ENCODE data around the gene NSD1. TPM values are rescaled to one million over a fixed set of nuclear protein-coding genes. Genes with fewer than 3 reads are reported as not detected.
"Not testable (repeated sequence)": the region's sequence is repeated elsewhere in the genome, so short reads cannot be mapped to it uniquely, and the experiment has no call there.

NSD1 gene
- polyA plus RNA-seq, 12 donors: 32.9 to 51.7 (median 44.9) TPM; not detected in 1

DNA sequence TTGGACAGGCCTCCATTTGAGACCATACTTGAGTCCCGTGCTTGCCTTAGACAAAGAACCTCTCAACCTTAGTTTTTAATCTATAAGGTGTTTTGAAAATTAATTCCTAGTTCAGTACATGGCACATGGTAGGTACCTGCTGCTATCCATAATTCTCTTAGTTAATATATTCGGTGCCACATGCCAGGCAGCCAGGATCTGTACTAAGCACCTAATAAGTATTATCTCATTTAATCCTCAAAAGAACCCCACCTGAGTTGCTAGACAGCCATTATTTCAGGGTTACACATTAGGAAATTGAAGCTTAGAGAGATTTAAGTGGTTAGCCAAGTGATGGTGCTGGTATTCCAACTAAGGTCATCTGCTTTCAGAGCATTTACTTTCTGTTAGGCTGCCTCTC, 29.9 kb downstream of the NSD1 start:
- DNase-seq: no peak

DNA sequence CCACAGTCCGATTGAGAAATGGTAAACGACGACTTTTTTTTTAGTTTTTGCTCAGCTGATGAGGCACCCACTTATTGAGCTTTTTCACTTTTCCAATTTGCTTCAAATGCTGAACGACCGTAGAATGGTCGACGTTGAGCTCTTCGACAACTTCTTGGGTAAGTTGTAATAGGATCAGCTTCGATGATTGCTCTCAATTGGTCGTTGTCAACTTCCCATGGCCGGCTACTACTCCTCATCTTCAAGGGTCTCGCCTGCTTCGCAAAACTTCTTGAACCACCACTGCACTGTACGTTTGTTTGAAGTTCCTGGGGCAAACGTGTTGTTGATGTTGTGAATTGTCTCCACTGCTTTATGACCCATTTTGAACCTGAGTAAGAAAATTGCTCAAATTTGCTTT, 35.7 kb downstream of the NSD1 start:
- DNase-seq: no peak

DNA sequence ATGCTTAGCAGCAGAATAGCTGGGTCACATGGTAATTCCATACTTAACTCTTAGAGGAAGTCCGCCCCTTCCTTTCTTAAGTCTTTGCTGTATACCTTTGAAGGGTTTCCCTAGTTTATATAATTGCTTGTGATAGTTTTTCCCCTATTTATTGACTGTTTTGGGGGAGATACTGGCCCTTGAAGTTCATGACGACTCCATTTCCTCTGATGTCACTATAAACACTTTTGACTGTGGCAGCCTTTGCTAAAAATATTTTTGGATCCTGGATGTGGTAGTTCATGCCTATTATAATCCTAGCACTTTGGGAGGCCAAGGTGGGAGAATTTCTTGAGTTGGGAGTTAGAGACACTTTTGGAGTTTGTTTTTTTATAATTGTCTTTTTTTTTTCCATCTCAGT, 38.4 kb downstream of the NSD1 start:
- DNase-seq: no peak

DNA sequence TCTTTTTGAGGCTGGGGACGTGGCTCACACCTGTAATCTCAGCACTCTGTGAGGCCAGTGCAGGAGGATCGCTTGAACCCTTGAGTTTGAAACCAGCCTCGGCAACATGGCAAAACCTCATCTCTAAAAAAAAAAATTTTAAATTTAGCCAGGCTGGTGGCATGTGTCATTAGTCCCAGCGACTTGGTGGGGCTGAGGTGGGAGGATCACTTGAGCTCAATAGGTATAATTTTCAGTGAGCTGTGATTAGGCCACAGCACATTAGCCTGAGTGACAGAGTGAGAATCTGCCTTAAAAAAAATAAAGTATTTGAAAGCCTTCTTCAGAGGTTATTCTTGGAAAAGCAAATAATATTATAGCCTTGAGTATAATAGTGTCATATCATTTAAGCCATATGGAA, 41.8 kb downstream of the NSD1 start:
- DNase-seq: no peak

DNA sequence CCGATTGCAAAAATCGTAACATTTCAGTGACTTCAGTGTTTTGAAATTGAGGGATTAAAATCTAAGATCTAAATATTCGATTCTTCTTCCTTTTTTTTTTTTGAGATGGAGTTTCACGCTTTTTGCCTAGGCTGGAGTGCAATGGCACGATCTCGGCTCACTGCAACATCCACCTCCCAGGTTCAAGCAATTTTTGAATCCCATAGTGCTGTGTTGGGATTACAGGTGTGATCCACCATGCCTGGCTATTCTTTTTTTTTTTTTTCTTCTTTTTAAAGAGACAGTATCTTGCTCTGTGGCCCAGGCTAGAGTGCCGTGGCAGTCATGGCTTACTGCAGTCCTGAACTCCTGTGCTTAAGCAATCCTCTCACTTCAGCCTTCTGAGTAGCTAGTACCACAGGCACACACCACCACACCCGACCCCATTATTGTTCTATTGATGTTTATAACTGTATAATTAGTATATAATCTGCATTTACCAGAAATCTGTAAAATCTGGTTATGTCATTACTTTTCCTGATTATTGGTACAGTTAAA, 42.7 kb downstream of the NSD1 start:
- DNase-seq: no peak

DNA sequence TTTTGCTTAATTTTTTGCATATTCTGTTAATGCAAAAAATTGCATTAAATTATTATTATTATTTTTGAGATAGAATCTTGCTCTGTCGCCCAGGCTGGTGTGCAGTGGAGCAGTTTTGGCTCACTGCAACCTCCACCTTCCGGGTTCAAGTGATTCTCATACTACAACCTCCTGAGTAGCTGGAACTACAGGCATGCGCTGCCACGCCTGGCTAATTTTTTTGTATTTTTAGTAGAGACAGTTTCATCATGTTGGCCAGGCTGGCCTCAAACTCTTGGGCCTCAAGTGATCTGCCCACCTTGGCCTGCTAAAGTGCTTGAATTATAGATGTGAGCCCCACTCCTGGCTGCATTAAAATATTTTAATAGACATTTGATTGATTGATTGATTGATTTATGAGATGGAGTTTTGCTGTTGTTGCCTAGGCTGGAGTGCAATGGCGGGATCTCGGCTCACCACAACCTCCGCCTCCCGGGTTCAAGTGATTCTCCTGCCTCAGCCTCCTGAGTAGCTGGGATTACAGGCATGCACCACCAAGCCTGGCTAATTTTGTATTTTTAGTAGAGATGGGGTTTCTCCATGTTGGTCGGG, 44.4 kb downstream of the NSD1 start:
- DNase-seq: not testable (repeated sequence)

DNA sequence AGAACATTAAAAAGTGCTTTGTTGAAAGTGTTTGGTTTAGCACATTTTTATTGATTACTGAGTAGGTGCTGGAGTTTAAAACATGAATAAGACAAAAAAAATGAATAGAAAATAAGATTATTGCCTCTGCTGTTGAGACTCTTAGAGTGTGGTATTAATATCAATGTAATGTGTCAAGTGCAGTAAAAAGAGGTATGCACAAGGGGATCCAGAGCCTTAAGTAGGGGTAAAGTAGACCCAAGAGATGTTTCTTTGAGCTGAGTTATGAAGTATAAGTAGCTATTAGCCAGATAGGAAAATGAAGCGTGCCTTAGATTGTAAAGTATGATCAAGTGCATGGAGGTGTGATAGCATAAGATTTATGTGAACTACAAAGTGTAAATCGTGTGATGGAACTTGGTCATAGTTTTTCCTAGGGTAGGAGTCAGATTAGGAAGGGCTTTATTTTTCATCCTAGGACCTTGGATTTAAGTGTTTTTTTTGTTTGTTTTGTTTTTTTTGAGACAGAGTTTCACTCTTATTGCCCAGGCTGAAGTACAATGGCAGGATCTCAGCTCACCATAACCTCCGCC, 45.2 kb downstream of the NSD1 start:
- DNase-seq: no peak

DNA sequence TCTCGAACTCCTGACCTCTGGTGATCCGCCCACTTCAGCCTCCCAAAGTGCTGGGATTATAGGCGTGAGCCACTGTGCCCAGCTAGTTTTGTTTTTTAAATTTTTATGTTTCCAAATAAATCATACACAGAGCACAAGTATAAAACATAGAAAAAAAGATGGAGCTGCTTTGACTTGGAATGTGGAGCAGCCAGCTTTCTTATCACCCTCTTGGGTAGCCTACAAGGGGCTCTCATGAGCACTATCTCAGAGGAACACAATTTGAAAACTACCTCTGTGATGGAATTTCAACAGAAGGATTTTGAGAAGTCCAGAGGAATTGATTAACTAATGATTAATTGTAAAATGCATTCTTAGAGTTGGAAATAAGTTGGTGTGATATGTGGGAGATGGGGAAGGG, 45.9 kb downstream of the NSD1 start:
- DNase-seq: no peak

DNA sequence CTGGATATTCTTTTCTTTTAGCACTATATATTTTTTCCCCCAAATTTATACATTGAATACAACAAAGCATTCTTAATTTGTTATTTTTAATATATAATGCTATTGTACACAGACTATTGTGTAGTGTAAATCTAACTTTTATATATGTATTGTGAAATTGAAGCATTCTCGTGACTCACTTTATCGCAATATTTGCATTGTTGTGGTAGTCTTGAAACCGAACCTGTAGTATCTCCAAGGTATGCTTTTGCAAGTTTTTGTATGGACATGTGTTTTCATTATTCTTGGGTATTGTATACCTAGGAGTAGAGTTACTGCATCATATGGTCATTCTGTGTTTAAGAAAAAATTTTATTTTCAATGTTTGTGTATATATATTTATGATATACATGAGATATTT, 49.6 kb downstream of the NSD1 start:
- no peak for DNase-seq

DNA sequence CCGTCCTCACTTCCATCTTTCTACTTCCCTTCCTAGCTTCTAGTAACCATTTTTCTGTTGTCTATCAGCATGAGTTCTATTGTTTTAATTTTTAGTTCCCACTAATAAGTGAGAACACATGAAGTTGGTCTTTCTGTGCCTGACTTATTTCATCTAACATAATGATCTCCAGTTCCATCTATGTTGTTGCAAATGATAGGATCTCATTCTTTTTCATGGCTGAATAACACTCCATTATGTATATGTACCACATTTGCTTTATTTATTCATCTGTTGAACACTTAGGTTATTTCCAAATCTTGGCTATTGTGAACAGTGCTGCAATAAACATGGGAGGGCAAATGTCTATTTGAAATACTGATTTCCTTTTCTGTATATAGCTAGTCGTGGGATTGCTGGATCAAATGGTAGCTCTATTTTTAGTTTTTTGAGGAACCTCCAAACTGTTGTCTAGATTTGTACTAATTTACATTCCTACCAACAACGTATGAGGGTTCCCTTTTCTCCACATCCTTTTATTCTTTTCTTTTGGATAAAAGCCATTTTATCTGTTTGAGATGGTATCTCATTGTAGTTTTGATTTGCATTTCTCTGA, 50.3 kb downstream of the NSD1 start:
- DNase-seq: no peak

DNA sequence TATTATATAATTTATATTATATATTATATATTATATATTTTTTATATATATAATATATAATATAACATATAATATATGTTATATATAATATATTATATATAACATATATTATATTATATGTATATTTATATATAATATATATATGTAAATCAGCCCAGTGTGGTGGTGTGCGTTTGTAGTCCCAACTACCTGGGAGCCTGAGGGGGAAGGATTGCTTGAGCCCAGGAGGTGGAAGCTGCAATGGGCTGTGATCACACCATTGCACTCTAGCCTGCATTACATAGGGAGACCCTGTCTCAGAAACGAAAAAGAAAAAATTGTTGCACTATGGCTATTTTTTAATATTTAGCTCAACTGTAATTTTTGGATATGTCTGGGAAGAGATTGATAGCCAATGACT, 52.4 kb downstream of the NSD1 start:
- no peak for DNase-seq

DNA sequence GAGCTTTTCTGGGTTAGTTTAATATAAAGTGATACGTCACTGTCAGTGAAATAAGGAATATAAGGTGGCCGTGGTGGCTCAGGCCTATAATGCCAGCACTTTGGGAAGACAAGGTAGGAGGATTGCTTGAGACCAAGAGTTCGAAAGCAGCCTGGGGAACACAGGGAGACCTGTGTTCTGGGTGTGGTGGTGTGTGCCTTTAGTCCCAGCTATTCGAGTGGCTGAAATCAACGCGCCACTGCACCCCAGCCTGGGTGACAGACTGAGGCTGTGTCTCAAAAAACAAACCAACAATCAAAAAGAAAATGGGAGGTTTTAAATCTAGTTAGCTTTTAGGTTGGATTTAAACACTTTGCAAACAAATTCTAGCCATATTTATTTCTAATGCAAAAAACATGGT, 53.1 kb downstream of the NSD1 start:
- DNase-seq: no peak

DNA sequence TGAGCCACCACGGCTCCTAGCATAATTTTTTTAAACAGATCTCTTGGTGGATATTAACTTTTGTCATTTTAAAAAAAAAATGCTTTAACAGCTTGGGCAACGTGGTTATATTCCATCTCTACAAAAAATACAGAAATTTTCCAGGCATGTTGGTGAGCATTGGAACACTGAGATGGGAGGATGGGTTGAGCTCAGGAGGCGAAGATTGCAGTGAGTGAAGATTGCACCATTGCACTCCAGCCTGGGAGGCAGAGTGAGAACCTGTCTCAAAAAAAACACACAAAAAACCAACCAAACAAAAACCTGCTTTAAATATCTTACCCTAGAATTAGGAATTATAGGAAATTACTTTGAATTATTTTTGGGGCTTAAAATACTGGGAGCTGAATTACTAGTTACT, 55.2 kb downstream of the NSD1 start:
- DNase-seq: no peak

DNA sequence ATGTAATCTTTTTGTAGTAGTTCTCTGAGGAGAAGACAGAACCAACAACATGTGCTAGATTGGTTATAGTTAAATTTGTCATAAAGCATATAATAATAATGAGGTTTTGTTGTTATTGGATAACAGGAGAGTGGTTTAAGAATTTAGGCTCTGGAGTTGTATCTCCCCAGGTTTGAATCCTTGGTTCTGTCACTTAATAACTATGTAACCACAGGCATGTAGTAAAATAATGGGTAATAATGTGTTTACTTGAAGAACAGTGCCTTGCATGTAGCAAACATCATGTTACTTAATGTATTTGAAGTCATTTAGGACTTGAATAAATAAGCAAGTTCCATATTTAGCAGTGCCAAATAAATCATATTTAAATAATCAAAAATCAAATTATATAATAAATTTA, 55.8 kb downstream of the NSD1 start:
- DNase-seq: no peak

DNA sequence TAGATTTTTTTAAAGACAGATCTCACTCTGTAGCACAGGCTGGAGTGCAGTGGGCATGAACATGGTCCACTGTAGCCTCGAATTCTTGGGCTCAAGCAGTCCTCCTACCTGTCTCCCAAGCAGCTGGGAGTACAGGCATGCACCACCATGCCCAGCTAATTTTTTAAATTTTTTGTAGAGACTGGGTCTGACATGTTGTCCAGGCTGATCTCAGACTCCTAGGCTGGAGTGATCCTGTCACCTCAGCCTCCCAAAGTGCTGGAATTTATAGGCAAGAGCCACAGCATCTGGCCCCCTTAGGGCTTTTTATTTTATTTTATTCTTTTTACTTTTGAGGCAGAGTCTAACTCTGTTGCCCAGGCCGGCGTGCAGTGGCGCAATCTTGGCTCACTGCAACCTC, 56.4 kb downstream of the NSD1 start:
- no peak for DNase-seq

DNA sequence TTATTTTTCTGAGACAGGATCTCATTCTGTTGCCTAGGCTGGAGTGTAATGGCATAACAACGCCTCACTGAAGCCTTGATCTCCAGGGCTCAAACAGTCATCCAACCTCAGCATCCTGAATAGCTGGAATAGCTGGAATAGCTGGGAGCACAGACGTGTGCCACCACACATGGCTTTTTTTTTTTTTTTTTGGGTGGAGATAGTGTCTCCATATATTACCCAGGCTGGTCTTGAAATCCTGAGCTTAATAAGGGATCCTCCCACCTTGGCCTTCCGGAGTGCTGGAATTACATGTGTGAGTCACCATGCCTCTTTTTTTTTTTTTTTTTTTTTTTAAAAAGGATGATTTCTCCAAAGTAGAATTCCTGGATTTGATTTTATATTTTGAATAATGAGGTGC, 60.7 kb downstream of the NSD1 start:
- no peak for DNase-seq

DNA sequence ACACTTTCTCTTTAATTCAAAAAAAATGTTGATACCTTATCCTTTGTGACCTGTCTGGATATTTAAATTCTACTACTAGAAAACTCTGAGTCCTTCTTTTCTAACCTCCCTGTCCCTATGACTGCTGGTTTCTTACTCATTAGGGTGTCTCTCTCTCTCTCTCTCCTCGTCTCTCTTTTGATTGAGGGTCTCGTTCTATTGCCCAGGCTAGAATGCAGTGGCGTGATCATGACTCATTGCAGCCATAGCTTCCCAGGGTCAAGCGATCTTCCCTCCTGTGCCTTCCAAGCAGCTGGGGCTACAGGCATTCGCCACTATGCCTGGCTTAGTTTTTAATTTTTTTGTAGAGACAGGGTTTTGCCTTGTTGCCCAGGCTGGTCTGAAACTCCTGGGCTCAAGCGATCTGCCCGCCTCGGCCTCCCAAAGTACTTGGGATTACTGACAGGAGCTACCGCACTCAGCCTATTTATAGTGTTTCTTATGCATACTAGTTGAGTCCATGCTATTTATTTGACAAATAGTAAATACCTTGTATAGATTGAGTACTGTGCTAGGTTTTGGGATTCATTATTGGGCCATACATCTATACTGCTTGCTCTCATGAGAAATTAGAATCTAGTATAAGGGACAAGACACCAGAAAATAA, 61.9 kb downstream of the NSD1 start:
- DNase-seq: no peak

DNA sequence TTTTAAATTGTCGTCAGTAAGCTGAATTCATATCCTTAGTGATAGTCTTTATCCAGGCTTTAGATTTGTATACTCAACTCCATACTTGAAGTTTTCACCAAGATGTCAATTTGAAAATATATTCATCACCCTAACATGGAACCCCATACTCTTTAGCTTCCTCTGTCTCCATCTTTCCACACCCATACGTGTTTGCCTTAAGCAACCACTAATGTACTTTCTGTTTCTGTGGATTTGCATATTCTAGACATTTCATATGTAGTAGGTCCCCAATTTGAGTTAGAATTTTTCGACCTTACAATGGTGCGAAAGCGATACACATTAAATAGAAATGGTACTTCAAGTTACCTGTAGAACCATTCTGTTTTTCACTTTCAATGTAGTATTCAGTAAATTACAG, 65.2 kb downstream of the NSD1 start:
- no peak for DNase-seq

DNA sequence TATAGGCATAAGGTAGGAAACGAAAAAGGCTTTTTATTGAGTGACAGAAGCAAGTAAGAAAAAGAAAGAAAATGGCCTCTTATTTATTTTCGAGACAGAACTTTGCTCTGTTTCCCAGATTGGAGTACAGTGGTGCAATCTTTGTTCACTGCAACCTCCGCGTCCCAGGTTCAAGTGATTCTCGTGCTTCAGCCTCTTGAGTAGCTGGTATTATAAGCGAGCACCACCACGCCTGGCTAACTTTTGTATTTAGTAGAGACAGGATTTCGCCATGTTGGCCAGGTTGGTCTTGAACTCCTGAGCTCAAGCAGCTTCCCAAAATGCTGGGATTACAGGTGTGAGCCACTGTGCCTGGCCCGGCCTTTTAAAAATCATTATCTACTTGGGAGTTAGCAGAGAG, 70.7 kb downstream of the NSD1 start:
- DNase-seq: no peak

DNA sequence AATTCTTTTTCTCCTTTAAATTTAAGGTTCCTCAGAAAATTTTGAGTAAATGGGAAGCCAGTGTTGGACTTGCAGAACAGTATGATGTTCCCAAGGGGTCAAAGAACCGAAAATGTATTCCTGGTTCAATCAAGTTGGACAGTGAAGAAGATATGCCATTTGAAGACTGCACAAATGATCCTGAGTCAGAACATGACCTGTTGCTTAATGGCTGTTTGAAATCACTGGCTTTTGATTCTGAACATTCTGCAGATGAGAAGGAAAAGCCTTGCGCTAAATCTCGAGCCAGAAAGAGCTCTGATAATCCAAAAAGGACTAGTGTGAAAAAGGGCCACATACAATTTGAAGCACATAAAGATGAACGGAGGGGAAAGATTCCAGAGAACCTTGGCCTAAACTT, 76.0 kb downstream of the NSD1 start:
- DNase-seq: no peak

DNA sequence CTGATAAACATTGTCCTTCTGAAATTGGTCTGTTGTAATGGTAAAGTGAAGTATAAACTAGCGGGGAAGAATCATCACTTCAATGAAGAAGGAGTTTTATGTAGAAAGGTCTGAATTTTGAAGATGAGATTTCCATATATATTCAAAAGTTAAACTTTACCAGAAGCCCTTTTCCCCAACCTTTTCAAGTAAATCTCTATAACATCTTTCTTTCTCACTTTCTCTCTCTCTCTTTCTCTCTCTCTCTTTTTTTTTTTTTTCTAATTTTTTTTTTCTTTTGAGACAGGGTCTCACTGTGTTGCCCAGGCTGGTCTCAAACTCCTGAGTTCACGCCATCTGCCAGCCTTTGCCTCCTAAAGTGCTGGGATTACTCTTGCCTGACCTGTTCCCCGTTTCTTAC, 78.7 kb downstream of the NSD1 start:
- DNase-seq: no peak

DNA sequence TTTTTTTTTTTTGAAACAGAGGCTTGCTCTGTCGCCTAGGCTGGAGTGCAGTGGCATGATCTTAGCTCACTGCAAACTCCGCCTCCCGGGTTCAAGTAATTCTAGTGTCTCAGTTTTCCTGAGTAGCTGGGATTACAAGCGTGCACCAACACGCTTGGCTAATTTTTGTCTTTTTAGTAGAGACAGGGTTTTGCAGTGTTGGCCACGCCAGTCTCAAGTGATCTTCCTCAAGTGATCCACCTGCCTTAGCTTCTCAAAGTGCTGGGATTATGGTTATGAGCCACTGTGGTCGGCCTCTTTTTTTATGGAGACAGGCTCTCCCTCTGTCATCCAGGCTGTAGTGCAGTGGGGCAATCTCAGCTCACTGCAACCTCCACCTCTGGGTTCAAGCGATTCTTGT, 87.0 kb downstream of the NSD1 start:
- DNase-seq: no peak

DNA sequence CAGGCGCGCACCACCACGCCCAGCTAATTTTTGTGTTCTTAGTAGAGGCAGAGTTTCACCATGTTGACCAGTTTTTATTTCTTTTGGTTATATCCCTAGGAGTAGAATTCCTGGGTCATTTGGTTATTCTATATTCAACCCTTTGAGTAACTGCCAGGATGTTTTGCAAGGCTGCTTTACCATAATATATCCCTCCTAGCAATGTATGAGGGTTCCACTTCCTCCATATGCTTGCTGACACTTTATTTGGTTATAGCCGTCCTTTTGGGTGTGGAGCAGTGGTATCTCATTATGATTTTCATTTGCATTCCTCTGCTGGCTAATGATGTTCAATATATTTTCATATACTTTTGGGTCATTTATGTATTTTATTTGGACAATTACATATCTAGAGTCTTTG, 88.7 kb downstream of the NSD1 start:
- no peak for DNase-seq

Measured in muscle of arm (tissue), 12 donors.